ENCODE results near the gene EMC9.

DNA sequence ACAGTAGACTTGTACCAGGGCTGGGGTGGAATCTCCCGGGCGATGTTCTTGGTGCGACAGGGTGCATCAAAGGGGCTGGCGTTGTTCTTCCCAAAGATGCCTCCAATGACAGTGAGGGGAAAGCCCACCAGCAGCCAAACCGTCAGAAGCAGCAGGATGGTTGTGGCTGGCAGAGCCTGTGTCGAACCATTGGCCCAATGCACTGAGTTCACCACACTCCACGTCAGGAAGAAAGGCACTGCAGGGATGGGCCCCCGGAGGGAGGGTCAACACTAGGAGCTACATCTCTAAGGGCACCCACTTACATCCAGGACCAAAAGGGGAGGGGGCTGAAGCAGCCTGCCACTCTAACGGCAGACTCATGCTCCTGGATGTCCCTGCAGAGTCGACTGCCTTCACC, 49.0 kb upstream of the EMC9 start:
- TF ChIP-seq, protein P1, sequence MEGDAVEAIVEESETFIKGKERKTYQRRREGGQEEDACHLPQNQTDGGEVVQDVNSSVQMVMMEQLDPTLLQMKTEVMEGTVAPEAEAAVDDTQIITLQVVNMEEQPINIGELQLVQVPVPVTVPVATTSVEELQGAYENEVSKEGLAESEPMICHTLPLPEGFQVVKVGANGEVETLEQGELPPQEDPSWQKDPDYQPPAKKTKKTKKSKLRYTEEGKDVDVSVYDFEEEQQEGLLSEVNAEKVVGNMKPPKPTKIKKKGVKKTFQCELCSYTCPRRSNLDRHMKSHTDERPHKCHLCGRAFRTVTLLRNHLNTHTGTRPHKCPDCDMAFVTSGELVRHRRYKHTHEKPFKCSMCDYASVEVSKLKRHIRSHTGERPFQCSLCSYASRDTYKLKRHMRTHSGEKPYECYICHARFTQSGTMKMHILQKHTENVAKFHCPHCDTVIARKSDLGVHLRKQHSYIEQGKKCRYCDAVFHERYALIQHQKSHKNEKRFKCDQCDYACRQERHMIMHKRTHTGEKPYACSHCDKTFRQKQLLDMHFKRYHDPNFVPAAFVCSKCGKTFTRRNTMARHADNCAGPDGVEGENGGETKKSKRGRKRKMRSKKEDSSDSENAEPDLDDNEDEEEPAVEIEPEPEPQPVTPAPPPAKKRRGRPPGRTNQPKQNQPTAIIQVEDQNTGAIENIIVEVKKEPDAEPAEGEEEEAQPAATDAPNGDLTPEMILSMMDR (IDR thresholded peaks at IDR 0.05), result no peak
- no peak for TF ChIP-seq POLR2A (IDR thresholded peaks at IDR 0.05)
